ENCODE data around the gene STARD8. TPM values are rescaled to one million over a fixed set of nuclear protein-coding genes. Genes with fewer than 3 reads are reported as not detected.
A peak's percentile ranks its signal among the peaks of the same experiment; 100 is the strongest.

Gene STARD8
- total RNA-seq, 1 donor, result 2.9 TPM

- no peak overlapping the region for H3K4me3 ChIP-seq (ENCODE audit: low read depth, low read length)
- no peak for DNase-seq (ENCODE audit: low read depth)
- no peak for TF ChIP-seq CTCF (IDR thresholded peaks at IDR 0.05; ENCODE audit: insufficient read depth, low read length)
Observed at GRCh38 chrX:68697465-68698125, 50.1 kb downstream of the STARD8 start.

- DNase-seq (ENCODE audit: low read depth), result no peak
- no peak for TF ChIP-seq CTCF (IDR thresholded peaks at IDR 0.05; ENCODE audit: insufficient read depth, low read length)
Observed at GRCh38 chrX:68698942-68699341, 51.5 kb downstream of the STARD8 start.

GRCh38 chrX:68699960-68700746, 52.7 kb downstream of the STARD8 start:
- peak; percentile 52 for DNase-seq (ENCODE audit: low read depth)
- no peak for TF ChIP-seq CTCF (IDR thresholded peaks at IDR 0.05; ENCODE audit: insufficient read depth, low read length)
- H3K4me3 ChIP-seq (ENCODE audit: low read depth, low read length), result no peak overlapping the region

More at GRCh38 chrX:68698942-68699341, 51.5 kb downstream of the STARD8 start:
- H3K4me3 ChIP-seq (ENCODE audit: low read depth, low read length), result no peak overlapping the region

GRCh38 chrX:68703369-68703768, 55.9 kb downstream of the STARD8 start:
- TF ChIP-seq CTCF (IDR thresholded peaks at IDR 0.05; ENCODE audit: insufficient read depth, low read length), result no peak
- H3K4me3 ChIP-seq (ENCODE audit: low read depth, low read length), result no peak overlapping the region
- no peak for DNase-seq (ENCODE audit: low read depth)

GRCh38 chrX:68703846-68704245, 56.4 kb downstream of the STARD8 start:
- DNase-seq (ENCODE audit: low read depth), result no peak
- no peak overlapping the region for H3K4me3 ChIP-seq (ENCODE audit: low read depth, low read length)
- no peak for TF ChIP-seq CTCF (IDR thresholded peaks at IDR 0.05; ENCODE audit: insufficient read depth, low read length)

GRCh38 chrX:68705986-68706385, 58.5 kb downstream of the STARD8 start:
- DNase-seq (ENCODE audit: low read depth), result no peak
- no peak overlapping the region for H3K4me3 ChIP-seq (ENCODE audit: low read depth, low read length)
- TF ChIP-seq CTCF (IDR thresholded peaks at IDR 0.05; ENCODE audit: insufficient read depth, low read length), result no peak

All from fibroblast of the aortic adventitia (primary cell).